Measurements from ENCODE around the gene DSEL.
A peak's percentile ranks its signal among the peaks of the same experiment; 100 is the strongest.

Gene DSEL

DNA sequence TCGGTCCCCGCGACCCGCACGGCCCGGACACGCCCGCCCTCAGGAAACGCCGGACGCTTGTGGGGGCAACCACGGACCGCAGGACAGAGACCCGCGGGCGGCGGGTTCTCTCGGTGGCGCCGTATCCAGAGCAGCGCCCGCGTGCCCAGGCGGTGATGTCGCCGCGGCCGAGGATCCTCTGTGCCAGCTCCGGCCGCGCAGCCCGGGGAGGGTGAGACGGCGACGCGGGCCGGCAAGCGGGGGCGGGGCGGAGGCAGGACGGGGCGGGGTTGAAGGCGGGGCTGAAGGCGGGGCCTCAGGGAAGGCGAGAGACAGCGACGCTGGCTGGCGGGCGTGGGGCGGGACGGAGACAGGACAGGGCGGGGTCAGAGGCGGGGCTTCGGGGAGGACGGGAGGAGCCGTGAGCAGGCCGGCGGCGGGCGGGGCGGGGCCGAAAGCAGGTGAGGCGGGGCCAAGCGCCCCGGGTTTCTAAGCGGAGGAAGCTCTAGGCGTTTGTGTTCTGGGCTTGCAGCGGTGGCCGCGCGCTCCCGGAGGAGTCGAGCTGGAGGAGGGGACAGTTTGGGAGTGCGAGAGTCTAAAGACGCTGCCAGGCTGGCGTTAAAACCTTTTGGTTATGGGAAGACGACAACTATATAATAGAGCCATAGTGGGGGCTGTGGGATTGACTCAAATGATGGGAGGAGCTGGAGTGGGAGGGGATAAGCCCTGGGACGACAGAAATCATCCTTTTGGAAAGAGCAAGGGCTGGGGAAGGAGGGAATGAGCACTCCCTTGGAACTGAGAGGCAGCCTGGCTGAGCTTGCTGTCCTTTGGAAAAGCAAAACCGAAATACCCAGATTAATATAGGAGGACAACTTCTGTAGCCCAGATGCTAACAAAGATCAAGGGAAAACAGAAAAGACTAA lies at the start of gene DSEL:
TSS of gene DSEL (minus strand) at position 182 of the 905 bp plus-strand sequence. CDS start 2,112 bp downstream, outside the sequence.
- DNase-seq (ENCODE audit: low spot score), result peak; percentile 58

- DNase-seq (ENCODE audit: low spot score), result no peak
These were observed 36.9 kb upstream of the DSEL start for GRCh38 chr18:67553437-67553836.

GRCh38 chr18:67550872-67551520 lies 34.5 kb upstream of the DSEL start:
- no peak for DNase-seq (ENCODE audit: low spot score)

- DNase-seq (ENCODE audit: low spot score), result no peak
These were observed 33.4 kb upstream of the DSEL start for GRCh38 chr18:67549946-67550345.

GRCh38 chr18:67545681-67546080 lies 29.2 kb upstream of the DSEL start:
- DNase-seq (ENCODE audit: low spot score), result no peak

DNA sequence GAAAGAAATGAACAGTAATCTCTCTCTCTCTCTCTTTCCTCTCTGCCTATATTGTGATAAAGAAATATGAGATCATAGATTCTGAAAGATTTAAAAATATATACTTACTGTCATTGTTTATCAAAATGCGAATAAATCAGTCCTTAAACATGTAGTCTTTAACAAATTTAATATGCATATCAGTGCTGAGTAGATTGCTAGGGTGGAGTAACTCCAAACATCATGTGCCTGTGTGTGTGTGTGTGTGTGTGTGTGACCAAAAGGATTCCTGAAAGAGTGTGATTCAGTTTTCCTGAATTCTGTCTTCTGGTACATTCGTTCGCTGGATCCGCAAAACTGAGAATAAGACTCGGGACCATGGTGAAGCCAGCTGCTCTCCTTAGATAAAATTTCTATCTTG lies 24.0 kb upstream of the DSEL start:
- no peak for DNase-seq (ENCODE audit: low spot score)

- no peak for DNase-seq (ENCODE audit: low spot score)
These were observed 15.4 kb upstream of the DSEL start for GRCh38 chr18:67531929-67532328.

DNA sequence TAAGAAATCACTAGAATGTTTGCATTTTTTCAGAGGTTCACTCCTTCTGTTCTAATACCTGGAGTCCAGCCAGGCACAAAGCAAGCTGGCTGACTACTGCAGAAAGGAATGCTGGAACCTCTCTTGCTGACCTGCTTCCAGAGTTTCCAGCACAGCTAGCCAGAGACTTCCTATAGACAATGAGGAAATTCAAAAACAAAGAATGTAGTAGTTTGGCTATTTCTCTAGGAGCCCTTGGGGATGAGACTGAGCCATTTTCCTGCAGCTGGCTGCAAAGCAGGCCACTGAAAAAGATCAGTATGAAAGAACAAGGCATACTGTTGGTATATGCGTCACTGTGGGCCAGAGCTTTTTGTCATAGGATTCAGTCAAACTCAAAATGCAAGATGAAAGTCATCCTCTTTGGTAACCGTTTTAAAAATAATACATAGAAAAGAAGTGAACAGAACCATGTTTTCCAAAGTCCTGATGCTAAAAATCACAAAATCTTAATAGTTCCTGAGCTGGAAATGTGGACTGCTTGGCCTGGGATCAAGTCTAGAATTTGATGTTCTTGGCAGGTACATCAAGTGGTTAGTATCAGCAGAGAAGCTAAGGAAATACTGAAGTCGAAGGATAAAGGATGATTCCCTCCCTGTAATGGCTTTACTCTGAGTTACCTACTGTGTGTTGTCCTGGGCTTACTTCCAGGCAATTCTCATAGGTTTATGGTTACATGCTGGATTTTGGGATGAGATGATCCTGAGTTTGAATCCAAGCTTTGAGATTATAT lies 9.0 kb upstream of the DSEL start:
- no peak for DNase-seq (ENCODE audit: low spot score)

DNA sequence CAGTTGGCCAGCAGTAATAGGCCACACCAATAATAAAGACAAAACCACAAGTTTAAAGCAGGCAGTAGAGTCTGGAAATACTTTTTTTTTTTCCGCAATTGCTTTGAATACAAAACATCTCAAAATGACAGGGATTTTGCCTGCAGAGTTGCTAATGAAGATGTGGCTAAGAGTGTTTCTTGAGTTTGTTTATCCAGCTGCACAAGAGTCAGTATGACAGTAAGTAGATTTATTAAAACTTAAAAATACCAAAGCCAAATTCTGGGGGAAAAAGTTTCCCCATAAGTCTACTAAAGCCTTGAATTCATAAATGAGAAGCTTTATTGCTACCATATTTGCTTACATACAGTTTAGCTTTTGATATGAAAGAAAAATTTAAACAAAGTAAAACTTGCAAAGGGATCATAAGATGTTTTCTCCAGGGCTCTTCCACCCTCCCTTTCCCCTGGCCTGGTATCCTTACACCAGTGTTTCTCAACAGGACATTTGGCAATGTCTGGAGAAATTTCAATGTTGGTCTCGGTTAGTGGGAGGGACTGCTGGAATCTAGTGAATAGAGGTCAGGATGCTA lies 3.9 kb upstream of the DSEL start:
- no peak for DNase-seq (ENCODE audit: low spot score)

GRCh38 chr18:67519592-67519991 lies 3.1 kb upstream of the DSEL start:
- no peak for DNase-seq (ENCODE audit: low spot score)

DNA sequence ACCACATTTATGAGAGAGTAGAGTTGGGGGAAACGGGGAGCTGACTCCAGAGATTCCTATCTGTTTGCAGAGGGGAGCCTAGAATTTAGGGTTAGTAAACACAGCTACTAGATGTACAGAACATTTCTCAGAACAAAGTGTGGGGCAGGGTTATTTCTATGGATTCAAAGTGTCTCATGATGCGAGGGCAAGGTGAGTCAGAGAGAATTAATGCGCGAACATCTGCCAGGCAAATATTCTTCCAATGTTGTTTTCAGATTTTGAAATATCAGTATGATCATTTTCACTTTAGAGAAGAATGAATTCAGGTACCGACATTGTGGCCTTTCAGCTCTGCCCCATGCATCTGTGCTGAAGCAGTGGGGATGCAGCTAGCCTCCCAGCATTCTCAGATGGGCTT lies 2.0 kb upstream of the DSEL start:
- no peak for DNase-seq (ENCODE audit: low spot score)

DNA sequence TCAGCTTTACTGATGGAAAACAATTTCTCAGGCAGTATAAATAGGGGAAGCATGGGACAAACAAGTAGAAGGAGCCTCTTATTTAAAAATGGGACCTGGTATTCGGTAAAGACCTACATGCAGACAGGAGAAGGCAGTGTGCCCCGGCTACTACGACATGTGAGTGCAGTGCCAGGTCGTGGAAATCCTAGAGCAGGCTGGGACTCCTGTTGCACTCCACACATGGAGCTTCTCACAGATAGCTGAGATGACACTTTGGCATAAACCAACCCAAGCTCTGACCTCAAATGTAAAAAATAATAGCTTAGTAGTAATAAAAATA lies 885 bp upstream of the DSEL start:
- DNase-seq (ENCODE audit: low spot score), result no peak

DNA sequence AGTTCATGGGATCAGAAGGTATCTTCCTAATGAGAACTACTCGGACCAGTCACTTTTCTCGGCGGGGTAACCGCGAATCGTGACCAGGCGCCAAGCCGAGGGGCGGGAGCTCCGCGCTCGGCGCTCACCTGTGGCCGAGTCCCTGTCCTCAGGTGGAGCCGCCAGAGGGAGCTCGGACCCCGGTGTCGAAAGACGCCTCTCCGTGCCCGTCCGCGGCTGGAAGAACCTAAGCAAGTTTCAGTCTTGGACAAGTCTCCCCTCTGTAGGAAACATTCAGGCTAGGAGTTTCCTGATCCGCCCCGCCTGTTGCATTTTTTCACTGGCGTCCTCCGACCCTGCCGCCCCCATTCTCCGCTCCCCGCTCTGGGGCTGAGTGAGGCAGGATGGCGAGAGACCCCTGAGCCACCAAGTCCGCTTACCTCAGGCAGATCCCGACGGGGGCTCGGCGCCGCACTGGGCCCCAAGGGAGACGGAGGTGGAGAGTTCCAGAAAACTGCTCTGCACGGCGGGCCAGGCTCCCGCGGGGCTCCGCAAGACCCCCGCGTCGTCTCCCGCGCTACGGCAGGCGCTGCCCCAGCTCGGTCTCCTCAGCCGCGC lies 480 bp downstream of the DSEL start:
- peak; percentile 57 for DNase-seq (ENCODE audit: low spot score)

DNA sequence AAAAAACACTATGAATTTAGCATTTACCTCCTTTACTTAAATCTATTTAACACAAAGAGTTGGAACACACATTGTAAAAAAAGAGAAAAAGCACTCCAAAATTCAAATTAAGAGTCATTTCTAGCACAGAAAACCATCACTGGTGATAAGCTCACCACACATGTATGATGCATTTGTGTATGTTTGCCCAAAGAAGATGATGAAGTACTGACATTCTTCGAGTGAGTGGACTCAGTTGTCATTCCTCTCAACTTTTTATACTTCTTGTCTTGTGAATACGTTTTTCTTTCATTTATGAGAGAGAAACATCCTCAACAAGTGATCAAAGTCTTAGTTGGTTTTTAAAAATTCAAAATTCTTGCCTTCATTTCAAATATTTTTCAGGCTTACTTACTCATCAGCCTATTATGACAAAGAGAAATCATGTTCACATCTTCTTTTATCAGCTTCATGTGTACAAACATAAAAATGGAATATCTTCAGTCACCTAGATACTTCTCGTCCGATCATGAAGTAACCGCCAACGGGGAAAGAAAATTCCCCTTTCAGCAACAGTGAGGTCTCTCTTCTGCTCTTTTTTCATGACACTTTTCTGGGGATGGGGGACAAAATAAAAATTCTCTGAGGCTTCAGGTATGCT lies 1.5 kb downstream of the DSEL start:
- no peak for DNase-seq (ENCODE audit: low spot score)

DNA sequence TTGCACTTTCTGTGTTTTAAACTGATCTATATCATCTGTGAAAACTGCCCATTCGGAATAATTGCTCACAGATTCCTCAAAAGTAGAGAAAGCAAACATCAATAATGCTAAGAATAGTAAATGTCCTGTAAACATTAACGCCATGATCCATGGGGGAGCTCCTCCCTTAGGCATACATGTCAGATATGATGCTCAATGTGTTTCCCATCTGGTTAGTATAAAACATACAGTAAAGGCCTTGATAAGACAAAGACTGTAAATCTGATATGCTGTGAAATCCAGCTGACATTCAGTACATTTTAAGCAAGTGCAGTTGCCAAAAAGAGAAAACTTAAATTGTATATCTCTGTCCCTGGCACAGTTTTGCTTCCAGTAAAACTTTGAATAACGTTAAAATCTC lies 2.1 kb downstream of the DSEL start:
- no peak for DNase-seq (ENCODE audit: low spot score)

- DNase-seq (ENCODE audit: low spot score), result no peak
These were observed 3.2 kb downstream of the DSEL start for GRCh38 chr18:67513280-67513679.

- no peak for DNase-seq (ENCODE audit: low spot score)
These were observed 4.7 kb downstream of the DSEL start for GRCh38 chr18:67511840-67512239.

DNA sequence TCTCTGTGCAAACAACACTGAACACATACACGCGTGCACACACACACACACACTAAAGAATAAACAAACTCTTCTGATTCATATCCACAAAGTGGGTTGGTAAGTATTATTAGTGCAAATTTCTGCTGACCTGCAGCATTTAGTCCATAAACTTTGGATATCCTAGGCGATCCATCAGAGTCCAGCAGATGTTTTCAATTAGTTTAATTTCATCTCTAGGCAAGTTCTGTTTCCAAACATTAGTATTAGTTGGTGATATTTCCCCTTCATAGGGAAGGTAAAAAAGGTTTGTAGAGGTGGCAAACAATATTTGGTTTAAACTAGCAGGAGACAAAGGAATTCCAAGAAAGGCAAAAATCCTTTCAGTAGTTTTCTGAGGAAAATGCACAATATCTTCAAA lies 5.7 kb downstream of the DSEL start:
- DNase-seq (ENCODE audit: low spot score), result no peak

- DNase-seq (ENCODE audit: low spot score), result no peak
These were observed 6.7 kb downstream of the DSEL start for GRCh38 chr18:67509741-67510391.

- no peak for DNase-seq (ENCODE audit: low spot score)
These were observed 8.4 kb downstream of the DSEL start for GRCh38 chr18:67508146-67508545.

GRCh38 chr18:67504739-67505138 lies 11.8 kb downstream of the DSEL start:
- DNase-seq (ENCODE audit: low spot score), result no peak
